HG03280 (cell line): ENCODE results near the gene SEC31A.
"Not testable (repeated sequence)": the region's sequence is repeated elsewhere in the genome, so short reads cannot be mapped to it uniquely, and the experiment has no call there.

Experiments used
- ATAC-seq: cut with Tn5 transposase; IDR thresholded peaks from one replicate; pipeline ENCODE4 v1.9.1; 2021; ENCODE audit warnings: mild to moderate bottlenecking, moderate library complexity; ENCODE audit not compliant: unreplicated experiment

The SEC31A gene

GRCh38 chr4:82890901-82891706, at the start of gene SEC31A:
TSS of gene SEC31A (minus strand) at chr4:82891153. CDS start at chr4:82881936, 9,217 bp downstream.
- ATAC-seq: peak; percentile 90

GRCh38 chr4:82939414-82939813, 48.5 kb upstream of the SEC31A start:
- ATAC-seq: no peak

GRCh38 chr4:82934441-82934840, 43.5 kb upstream of the SEC31A start:
- no peak for ATAC-seq

GRCh38 chr4:82930848-82931755, 40.1 kb upstream of the SEC31A start:
- ATAC-seq: no peak

GRCh38 chr4:82921795-82922194, 30.8 kb upstream of the SEC31A start:
- ATAC-seq: no peak

- ATAC-seq: no peak
Measured at GRCh38 chr4:82919386-82919785, 28.4 kb upstream of the SEC31A start.

- no peak for ATAC-seq
Measured at GRCh38 chr4:82918091-82918490, 27.1 kb upstream of the SEC31A start.

- not testable (repeated sequence) for ATAC-seq
Measured at GRCh38 chr4:82913968-82914367, 23.0 kb upstream of the SEC31A start.

GRCh38 chr4:82913305-82913704, 22.4 kb upstream of the SEC31A start:
- ATAC-seq: no peak

GRCh38 chr4:82909326-82909725, 18.4 kb upstream of the SEC31A start:
- ATAC-seq: no peak

- peak; percentile 43 for ATAC-seq
Measured at GRCh38 chr4:82906469-82906868, 15.5 kb upstream of the SEC31A start.

- ATAC-seq: peak; percentile 38
Measured at GRCh38 chr4:82905205-82905604, 14.3 kb upstream of the SEC31A start.

- no peak for ATAC-seq
Measured at GRCh38 chr4:82903737-82904136, 12.8 kb upstream of the SEC31A start.

GRCh38 chr4:82901183-82901718, 10.3 kb upstream of the SEC31A start:
- ATAC-seq: no peak

- peak; percentile 92 for ATAC-seq
Measured at GRCh38 chr4:82900411-82901182, 9.6 kb upstream of the SEC31A start, which contains the start of gene THAP9. TSS of gene THAP9 (plus strand) at chr4:82900735. CDS start at chr4:82900803, 68 bp downstream.

GRCh38 chr4:82900066-82900410, 9.1 kb upstream of the SEC31A start:
- ATAC-seq: peak; percentile 6

GRCh38 chr4:82899374-82900065, 8.6 kb upstream of the SEC31A start:
- ATAC-seq: no peak

- ATAC-seq: no peak
Measured at GRCh38 chr4:82898322-82899243, 7.6 kb upstream of the SEC31A start.

- ATAC-seq: no peak
Measured at GRCh38 chr4:82896755-82897154, 5.8 kb upstream of the SEC31A start.
